NCI-H2227 treated with DMSO at 0.1 percent for 48 hours (cell line): ENCODE measurements around the gene AJUBA.
"Not testable (repeated sequence)": the region's sequence is repeated elsewhere in the genome, so short reads cannot be mapped to it uniquely, and the experiment has no call there.

Experiments
- DNase-seq: peaks from one replicate; lab custom pipeline; 2025; lab: John Stamatoyannopoulos, UW

Gene AJUBA

DNA sequence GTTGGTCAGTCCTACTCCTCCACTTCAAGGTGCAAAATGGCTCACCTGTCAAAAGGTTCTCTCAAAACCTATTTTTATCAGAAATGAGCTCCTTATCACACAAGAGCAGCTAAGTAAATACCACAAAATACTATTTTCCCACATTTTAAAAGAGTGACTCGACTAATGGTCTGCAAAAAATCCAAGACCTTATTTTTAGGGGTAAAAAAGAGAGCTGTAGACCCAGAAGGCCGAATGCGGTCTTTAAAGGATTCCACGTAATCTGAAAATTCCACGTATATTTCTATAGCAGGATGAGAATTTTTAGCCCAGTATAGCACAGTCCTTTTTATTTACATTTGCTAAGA is 23.8 kb upstream of the AJUBA start:
- DNase-seq, result no peak

- DNase-seq, result no peak
Observed at GRCh38 chr14:23005451-23006187, 23.3 kb upstream of the AJUBA start.

DNA sequence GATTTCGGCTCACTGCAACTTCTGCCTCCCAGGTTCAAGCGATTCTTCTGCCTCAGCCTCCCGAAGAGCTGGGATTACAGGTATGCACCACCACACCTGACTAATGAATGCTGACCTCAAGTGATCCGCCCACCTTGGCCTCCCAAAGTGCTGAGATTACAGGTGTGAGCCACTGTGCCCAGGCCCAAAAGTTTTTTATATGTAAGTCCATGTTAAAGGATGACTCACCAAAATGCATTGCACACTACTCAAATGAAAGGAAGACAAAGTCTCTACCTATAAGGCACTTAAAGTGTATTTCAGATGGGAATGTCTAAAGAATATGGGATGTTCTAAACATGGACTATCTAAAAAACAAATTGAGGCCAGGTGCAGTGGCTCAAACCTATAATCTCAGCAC is 21.9 kb upstream of the AJUBA start:
- not testable (repeated sequence) for DNase-seq

GRCh38 chr14:23002592-23002991 is 20.2 kb upstream of the AJUBA start:
- DNase-seq, result no peak

DNA sequence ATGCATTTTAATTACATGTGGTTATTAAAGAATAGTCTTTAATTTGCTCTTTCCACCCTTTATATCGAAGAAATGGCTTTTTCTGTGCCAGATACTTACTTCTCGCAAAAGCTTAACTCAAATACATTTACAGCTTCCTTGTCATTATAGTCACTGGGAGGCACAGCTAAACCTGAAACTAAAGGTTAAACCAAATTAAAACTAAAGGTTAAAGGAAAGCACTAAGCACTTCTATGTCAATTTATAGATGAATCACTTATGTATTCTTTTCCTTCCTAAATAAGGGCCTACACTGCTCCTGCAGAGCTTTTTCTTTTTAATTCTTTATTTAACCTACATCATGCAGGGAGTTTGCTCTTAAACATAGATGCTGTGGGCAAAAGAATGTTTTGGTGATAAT is 18.5 kb upstream of the AJUBA start:
- no peak for DNase-seq

DNA sequence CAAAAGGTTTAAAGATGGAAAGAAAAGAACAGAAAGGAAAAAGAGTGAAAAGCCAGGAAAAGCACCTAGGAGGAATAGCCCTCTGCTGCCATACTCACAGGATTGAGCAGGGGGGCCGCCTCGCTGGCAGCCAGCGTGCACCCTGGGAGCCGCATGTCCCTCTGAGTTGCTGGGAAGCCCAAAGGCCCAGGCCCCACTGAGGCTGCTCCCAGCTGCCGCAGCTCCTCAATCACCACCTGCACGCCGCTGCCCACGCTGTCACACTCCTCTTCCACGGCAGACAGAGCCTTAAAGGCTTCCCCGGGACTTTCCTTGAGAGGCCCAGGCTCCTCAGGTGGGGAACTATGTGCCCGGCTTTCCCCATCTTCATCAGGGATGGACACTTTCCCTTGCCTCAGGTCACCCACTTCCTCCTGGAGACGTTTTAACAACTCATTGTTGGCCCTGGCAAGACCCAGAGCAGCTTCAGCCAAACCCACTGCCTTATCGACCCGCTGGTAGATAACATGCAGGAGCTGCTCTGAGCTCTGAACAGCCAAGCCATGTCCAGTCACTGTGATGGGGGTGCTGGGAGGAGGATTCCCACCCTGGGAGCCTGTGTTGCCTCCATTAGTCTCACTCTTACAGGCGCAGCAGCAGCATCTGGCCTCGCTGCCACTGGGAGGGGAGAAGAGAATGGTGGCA is 16.1 kb upstream of the AJUBA start:
- DNase-seq, result no peak

DNA sequence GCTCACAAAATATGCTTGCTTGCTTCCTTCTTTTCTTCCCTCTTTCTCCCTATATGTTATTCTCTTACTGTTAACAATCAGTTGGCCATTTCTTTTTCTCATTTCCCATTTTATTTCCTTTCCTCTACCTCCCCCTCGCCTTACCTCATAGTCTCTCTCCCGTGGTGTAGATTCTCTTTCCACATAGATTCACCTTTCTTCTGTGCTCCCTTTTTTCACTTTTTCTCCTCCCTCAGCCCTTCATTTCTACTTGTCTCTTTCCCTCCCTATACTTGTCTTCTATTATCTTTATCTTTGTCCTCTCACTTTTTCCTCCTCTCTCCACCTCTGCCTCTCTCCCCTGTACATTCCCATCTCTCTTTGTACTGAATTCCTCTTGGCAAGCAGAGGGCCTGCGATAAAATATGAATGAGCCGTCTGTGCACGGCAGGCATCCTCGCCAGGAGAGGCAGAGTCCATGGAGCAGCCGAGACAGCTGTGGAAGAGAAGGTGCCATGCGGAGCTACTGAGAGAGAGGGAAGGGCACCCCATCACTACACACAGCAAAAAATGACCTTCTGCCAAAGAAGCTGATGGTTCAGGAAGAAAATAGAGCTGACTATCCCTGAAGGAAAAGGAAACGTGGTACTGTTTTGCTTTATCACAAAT is 15.4 kb upstream of the AJUBA start:
- no peak for DNase-seq

- no peak for DNase-seq
Observed at GRCh38 chr14:22996768-22997654, 14.7 kb upstream of the AJUBA start.

DNA sequence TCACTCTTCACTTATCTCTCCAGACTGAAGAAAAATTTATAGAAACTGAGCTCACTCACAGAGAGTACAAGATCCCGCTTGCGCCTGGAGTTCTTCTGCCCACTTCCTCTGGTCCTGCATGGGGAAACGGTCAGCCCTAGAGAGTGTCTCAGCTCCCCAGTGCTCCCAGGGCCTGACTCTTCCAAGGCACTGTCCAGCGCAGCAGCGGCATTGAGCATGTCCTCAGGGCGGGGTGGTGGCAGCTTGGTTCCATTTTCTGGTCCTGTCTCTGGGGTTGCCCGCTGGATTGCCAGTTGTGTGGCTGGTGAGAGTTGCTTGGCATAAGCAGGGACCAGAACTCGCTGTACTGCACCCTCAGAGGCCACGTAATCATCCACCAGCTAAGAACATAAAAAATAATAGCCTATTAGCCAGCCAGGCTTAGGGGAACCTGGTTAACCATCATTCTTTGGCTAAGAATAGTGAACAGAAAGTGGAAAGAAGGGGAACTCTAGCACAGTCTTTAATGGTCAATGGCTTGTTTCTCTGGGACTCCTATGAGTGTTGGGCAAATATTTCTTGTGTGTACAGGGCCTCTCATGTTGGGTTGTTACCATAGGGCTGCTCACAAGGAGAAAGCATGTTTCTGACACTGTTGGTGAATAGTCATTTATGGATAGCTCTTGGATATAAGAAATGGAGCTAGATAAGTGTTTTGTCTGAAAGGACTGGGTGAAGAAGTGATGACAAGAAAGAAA is 13.7 kb upstream of the AJUBA start:
- no peak for DNase-seq

GRCh38 chr14:22994762-22995275 is 12.5 kb upstream of the AJUBA start:
- DNase-seq, result no peak

GRCh38 chr14:22993517-22993916 is 11.2 kb upstream of the AJUBA start:
- no peak for DNase-seq

- DNase-seq, result no peak
Observed at GRCh38 chr14:22991852-22992251, 9.5 kb upstream of the AJUBA start.

GRCh38 chr14:22987291-22987690 is 4.9 kb upstream of the AJUBA start:
- DNase-seq, result no peak

DNA sequence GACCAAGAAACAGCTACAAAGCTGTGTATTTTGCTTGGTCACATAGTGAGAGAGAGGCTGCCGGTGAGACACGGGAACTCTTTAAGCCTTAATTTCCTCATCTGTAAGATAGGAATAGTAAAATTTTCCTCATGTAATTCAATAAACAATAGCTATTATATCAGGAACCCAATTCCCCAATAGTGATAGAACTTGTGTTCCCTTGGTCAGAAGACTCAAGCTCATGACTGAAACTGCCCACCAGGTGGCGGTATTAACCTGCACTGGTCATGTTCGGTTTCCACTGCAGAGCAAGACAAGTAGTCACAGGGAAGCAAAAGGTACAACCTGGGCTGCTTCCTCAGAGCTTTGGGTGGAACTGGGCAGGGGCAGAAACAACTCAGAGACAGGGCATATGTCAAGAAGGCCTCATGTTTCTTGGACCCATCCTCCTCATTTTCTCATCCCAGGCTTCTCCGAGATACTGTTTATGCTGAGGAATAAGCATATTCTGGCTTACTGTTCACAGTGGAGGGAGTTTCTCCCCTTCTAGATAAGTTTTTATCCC is 4.2 kb upstream of the AJUBA start:
- DNase-seq, result peak; percentile 62

- DNase-seq, result no peak
Observed at GRCh38 chr14:22985894-22986507, 3.6 kb upstream of the AJUBA start.

DNA sequence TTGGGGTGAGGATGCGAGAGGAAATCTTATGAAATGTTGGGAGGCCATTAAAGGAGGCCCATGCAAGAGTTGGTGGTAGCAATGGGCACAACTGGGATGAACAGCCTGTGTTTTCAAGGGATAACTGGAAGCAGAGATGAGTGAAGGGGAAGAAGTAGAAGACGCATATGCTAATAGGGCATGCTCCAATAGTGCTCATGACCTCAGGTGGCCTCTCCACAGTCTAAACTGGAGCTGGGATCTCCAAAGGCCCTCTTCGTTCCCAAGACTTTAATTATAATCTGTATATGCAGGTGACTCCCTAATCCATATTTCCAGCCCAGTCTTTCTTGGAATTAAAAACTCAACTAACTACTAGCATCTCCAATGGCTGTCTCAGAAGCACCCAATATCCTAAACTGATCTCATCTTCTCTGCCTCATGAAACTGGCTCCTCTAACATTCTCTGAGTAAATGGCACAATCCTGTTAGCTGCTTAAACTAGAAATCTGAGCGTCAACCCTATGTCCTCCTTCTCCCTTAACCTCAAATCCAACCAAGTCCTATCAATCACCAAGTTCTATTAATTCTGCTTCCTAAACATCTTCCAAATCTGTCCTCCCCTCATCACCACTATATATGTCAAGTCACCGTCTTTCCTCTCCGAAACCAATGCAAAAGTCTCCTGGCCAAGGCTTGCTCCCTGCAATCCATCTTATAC is 2.8 kb upstream of the AJUBA start:
- no peak for DNase-seq

- DNase-seq, result no peak
Observed at GRCh38 chr14:22981876-22982476, 375 bp downstream of the AJUBA start.

- DNase-seq, result no peak
Observed at GRCh38 chr14:22981090-22981875, 1.1 kb downstream of the AJUBA start.

- DNase-seq, result no peak
Observed at GRCh38 chr14:22980672-22981089, 1.7 kb downstream of the AJUBA start.
